PC-3 (cell line): ENCODE measurements around the gene RNF130. TPM values are rescaled to one million over a fixed set of nuclear protein-coding genes. Genes with fewer than 3 reads are reported as not detected.
"Not testable (repeated sequence)": the region's sequence is repeated elsewhere in the genome, so short reads cannot be mapped to it uniquely, and the experiment has no call there.

Experiments
- ATAC-seq: fragments of 200-7000 bp; cut with Tn5 transposase; 2 replicates; pipeline ENCODE4 v1.9.1; 2020; ENCODE audit warnings: mild to moderate bottlenecking, moderate library complexity
- BruUV-seq: library from RNA; stranded (reverse); fragments of 400-500 nt; replicated peaks from 2 replicates; lab custom pipeline; 2021; lab: Mats Ljungman, UMichigan
- CTCF ChIA-PET: fragments of 300-600 bp; sonication (Branson Sonifier 250); formaldehyde crosslinking; loops from one replicate; lab custom pipeline; 2022; ENCODE audit warnings: antibody characterized with exemption; lab: Charles Lee
- POLR2A ChIA-PET: fragments of 300-600 bp; sonication (Branson Sonifier 250); formaldehyde crosslinking; loops from one replicate; lab custom pipeline; 2022; ENCODE audit warnings: antibody characterized with exemption; ENCODE audit not compliant: unreplicated experiment; lab: Charles Lee
- DNase-seq: peaks from one replicate; pipeline ENCODE4 v3.0.0-alpha.2; 2015
- H2AFZ ChIP-seq: fragments of 300-600 bp; sonication (generic); 2 replicates; pipeline ENCODE4 v1.6.0; 2016; ENCODE audit warnings: antibody characterized with exemption, low read length
- H3F3A ChIP-seq: fragments of 300-600 bp; sonication (generic); one replicate; pipeline ENCODE4 v1.6.0; 2017; ENCODE audit warnings: antibody characterized with exemption, low read length, control low read depth, mild to moderate bottlenecking; ENCODE audit not compliant: unreplicated experiment
- H3K27ac ChIP-seq: fragments of 300-600 bp; sonication (generic); 2 replicates; pipeline ENCODE4 v1.5.1; 2016; ENCODE audit warnings: mild to moderate bottlenecking, low read length
- H3K27me3 ChIP-seq: fragments of 300-600 bp; sonication (generic); 2 replicates; pipeline ENCODE4 v1.6.1; 2016; ENCODE audit warnings: low read length, mixed read lengths
- H3K36me3 ChIP-seq: fragments of 300-600 bp; sonication (generic); 2 replicates; pipeline ENCODE4 v1.6.1; 2016; ENCODE audit warnings: low read depth, mixed run types, low read length, mixed read lengths
- H3K4me1 ChIP-seq: fragments of 300-600 bp; sonication (generic); 2 replicates; pipeline ENCODE4 v1.5.1; 2016; ENCODE audit warnings: low read length; ENCODE audit not compliant: insufficient read depth
- H3K4me2 ChIP-seq: fragments of 300-600 bp; sonication (generic); 2 replicates; pipeline ENCODE4 v1.6.0; 2016; ENCODE audit warnings: low read length
- H3K4me3 ChIP-seq: fragments of 300-600 bp; sonication (generic); 2 replicates; pipeline ENCODE4 v1.5.1; 2016; ENCODE audit warnings: mild to moderate bottlenecking, low read length, mixed read lengths
- H3K79me2 ChIP-seq: fragments of 300-600 bp; sonication (generic); 2 replicates; pipeline ENCODE4 v1.6.1; 2017; ENCODE audit warnings: low read length, mixed read lengths
- H3K9ac ChIP-seq: fragments of 300-600 bp; sonication (generic); 2 replicates; pipeline ENCODE4 v1.6.0; 2016; ENCODE audit warnings: mild to moderate bottlenecking, low read length
- H3K9me2 ChIP-seq: fragments of 300-600 bp; sonication (generic); replicated peaks from 2 replicates; pipeline ENCODE4 v1.6.1; 2016; ENCODE audit warnings: mixed run types, low read length, mixed read lengths
- H3K9me3 ChIP-seq: fragments of 300-600 bp; sonication (generic); 2 replicates; pipeline ENCODE4 v1.6.1; 2016; ENCODE audit warnings: low read length, mixed read lengths
- H4K20me1 ChIP-seq: fragments of 300-600 bp; sonication (generic); 2 replicates; pipeline ENCODE4 v1.6.1; 2016; ENCODE audit warnings: low read length, mixed read lengths
- EZH2 ChIP-seq: fragments of 300-600 bp; sonication (generic); IDR thresholded peaks from one replicate; pipeline ENCODE4 v1.6.1; 2017; ENCODE audit warnings: antibody characterized with exemption, mild to moderate bottlenecking, low read length; ENCODE audit not compliant: unreplicated experiment
- EZH2phosphoT487 ChIP-seq: fragments of 300-600 bp; sonication (generic); IDR thresholded peaks from 2 replicates; pipeline ENCODE4 v1.6.1; 2018; ENCODE audit warnings: mild to moderate bottlenecking, antibody characterized with exemption, low read length, borderline replicate concordance
- intact Hi-C: fragments of 100-400 bp; cut with micrococcal nuclease; formaldehyde crosslinking; loops from 2 replicates; pipeline ENCODE4 v1.9.0; 2023
- total RNA-seq: library from RNA; depleted of rRNA; stranded (reverse); fragments of >200 nt; gene quantifications from 2 replicates; pipeline ENCODE4 v1.2.3, GENCODE V29; 2014
- TF ChIP-seq, protein P1 (sequence below): fragments of 300-600 bp; sonication (generic); conservative IDR thresholded peaks from 2 replicates; pipeline ENCODE4 v1.5.1; 2017; ENCODE audit warnings: antibody characterized with exemption, low read depth, mild to moderate bottlenecking, low read length

RNF130 gene
- total RNA-seq, 1 experiment from 2014 or later, result 31.2 TPM

- ATAC-seq (no peak), DNase-seq (no peak)
- Histone ChIP-seq H3K9me3 (no peaks in the 10 kb centered on the region), H3K4me1 (no peaks in the 10 kb centered on the region), H3K9me2 (no peaks in the 10 kb centered on the region), H4K20me1 (0 out of 2 replicates have a peak, but pooled peaks cover 5% of the 10 kb centered on the region), H3K27ac (no peak overlapping the region), H3F3A (no peaks in the 10 kb centered on the region), H3K36me3 (no peaks in the 10 kb centered on the region), H3K79me2 (no peaks in the 10 kb centered on the region), H3K4me3 (no peak overlapping the region), H3K27me3 (no peaks in the 10 kb centered on the region), H3K4me2 (no peak overlapping the region), H3K9ac (no peak overlapping the region), H2AFZ (no peak overlapping the region)
- BruUV-seq, result no TSS peak
- ChIA-PET CTCF (no interaction called here), POLR2A (no interaction called here)
- TF ChIP-seq EZH2phosphoT487, result no peak
- no peak for TF ChIP-seq EZH2
- TF ChIP-seq, protein P1, sequence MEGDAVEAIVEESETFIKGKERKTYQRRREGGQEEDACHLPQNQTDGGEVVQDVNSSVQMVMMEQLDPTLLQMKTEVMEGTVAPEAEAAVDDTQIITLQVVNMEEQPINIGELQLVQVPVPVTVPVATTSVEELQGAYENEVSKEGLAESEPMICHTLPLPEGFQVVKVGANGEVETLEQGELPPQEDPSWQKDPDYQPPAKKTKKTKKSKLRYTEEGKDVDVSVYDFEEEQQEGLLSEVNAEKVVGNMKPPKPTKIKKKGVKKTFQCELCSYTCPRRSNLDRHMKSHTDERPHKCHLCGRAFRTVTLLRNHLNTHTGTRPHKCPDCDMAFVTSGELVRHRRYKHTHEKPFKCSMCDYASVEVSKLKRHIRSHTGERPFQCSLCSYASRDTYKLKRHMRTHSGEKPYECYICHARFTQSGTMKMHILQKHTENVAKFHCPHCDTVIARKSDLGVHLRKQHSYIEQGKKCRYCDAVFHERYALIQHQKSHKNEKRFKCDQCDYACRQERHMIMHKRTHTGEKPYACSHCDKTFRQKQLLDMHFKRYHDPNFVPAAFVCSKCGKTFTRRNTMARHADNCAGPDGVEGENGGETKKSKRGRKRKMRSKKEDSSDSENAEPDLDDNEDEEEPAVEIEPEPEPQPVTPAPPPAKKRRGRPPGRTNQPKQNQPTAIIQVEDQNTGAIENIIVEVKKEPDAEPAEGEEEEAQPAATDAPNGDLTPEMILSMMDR, result no peak
- intact Hi-C loops, result no loop called here
Measured at GRCh38 chr5:180021900-180022299, 49.7 kb downstream of the RNF130 start.

DNA sequence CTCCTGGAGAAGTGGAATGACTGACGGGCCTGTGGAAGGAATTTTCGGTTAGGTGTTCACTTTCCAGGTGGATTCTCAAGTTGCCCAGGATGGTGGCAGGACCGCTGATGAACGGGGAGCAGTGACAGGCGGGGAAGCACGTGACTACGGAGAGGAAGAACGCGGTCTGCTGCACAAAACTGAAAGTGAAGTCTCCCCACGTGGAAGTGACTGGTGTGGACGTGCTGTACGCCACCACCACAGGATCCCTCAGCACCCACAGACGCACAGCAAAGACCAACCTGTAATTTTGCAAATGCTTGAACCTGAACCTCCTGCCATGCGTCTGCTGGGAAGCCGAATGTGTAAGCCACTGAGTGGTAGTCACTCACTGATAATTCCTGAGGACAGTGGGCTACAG is 51.4 kb downstream of the RNF130 start:
- DNase-seq (no peak), ATAC-seq (no peak)
- Histone ChIP-seq H3K36me3 (no peaks in the 10 kb centered on the region), H4K20me1 (no peaks in the 10 kb centered on the region), H3K4me3 (no peak overlapping the region), H3K27ac (no peak overlapping the region), H3K4me2 (no peak overlapping the region), H3K4me1 (no peaks in the 10 kb centered on the region), H3K9me3 (no peaks in the 10 kb centered on the region), H3F3A (no peaks in the 10 kb centered on the region), H2AFZ (no peak overlapping the region), H3K79me2 (no peaks in the 10 kb centered on the region), H3K9ac (no peak overlapping the region), H3K9me2 (no peaks in the 10 kb centered on the region), H3K27me3 (no peaks in the 10 kb centered on the region)
- POLR2A ChIA-PET, result no interaction called here
- intact Hi-C loops, result no loop called here
- no peak for TF ChIP-seq EZH2
- no peak for TF ChIP-seq EZH2phosphoT487
- TF ChIP-seq, protein P1, result no peak
- no TSS peak for BruUV-seq
- CTCF ChIA-PET, result no interaction called here

DNA sequence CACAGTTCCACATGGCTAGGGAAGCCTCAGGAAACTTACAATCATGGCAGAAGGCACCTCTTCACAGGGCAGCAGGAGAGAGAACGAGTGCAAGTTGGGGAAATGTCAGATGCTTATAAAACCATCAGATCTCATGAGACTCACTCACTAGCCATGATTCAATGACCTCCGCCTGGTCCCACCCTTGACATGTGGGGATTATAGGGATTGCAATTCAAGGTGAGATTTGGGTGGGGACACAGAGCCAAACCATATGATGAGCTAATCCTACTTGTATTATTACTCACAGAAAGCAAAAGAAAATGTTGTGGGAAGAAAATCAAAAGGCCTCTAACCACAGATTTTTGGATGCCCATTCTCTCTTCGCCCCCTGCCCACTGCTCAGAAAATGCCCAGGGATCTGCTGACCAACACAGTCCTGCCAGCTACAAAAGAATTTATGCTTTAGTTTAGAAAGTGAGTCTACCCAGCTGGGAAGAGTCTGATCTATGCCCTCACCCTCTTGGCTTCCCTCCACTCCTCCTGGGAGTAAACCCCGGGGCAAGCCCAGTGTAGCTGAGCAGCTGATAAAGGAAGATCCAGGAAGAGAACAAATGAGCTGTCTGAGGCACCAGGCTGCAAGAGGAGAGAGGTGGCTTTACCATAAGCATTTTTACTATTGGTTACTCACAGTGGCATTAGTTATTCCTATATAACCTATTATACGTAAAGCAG is 53.1 kb downstream of the RNF130 start:
- no TSS peak for BruUV-seq

DNA sequence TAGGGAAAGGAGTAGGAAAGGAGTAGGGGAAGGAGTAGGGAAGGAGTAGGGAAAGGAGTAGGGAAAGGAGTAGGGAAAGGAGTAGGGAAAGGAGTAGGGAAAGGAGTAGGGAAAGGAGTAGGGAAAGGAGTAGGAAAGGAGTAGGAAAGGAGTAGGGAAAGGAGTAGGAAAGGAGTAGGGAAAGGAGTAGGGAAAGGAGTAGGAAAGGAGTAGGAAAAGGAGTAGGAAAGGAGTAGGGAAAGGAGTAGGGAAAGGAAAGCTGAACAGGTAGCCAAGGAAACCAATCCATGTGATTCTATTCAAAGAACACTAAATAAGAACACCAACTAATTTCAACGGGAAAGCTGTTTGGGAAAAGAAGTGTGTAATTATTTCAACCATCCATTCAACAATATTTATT is 56.0 kb downstream of the RNF130 start:
- H3K9me2 ChIP-seq, DNase-seq, H3K4me3 ChIP-seq, H3K4me1 ChIP-seq, H3K27ac ChIP-seq, intact Hi-C loops, H3K4me2 ChIP-seq, H3K36me3 ChIP-seq, H4K20me1 ChIP-seq, H2AFZ ChIP-seq, CTCF ChIA-PET, BruUV-seq, H3F3A ChIP-seq, H3K79me2 ChIP-seq, POLR2A ChIA-PET, H3K9ac ChIP-seq, H3K27me3 ChIP-seq, ATAC-seq, H3K9me3 ChIP-seq: not testable (repeated sequence)

More for the DNA sequence above, 53.1 kb downstream of the RNF130 start:
- Histone ChIP-seq H3F3A (no peaks in the 10 kb centered on the region), H3K4me2 (no peak overlapping the region), H3K9me2 (no peaks in the 10 kb centered on the region), H3K27me3 (no peaks in the 10 kb centered on the region), H2AFZ (no peak overlapping the region), H4K20me1 (no peaks in the 10 kb centered on the region), H3K79me2 (no peaks in the 10 kb centered on the region), H3K4me1 (no peaks in the 10 kb centered on the region), H3K36me3 (no peaks in the 10 kb centered on the region), H3K9me3 (no peaks in the 10 kb centered on the region), H3K9ac (no peak overlapping the region), H3K27ac (no peak overlapping the region), H3K4me3 (no peak overlapping the region)
- intact Hi-C loops, result no loop called here
- no peak for ATAC-seq
- TF ChIP-seq EZH2 (no peak), EZH2phosphoT487 (no peak)
- DNase-seq, result no peak
- ChIA-PET CTCF (no interaction called here), POLR2A (no interaction called here)
